ENCODE data around the gene FITM1.

GRCh38 chr14:24179294-24179960 lies 49.0 kb downstream of the FITM1 start:
- no peak for TF ChIP-seq REST (IDR thresholded peaks at IDR 0.05; ENCODE audit: unreplicated experiment)
- TF ChIP-seq CTCF (conservative IDR thresholded peaks at IDR 0.05; ENCODE audit: low read depth in 2 of 2), result no peak
- no peak for TF ChIP-seq JUNB (IDR thresholded peaks at IDR 0.05; ENCODE audit: unreplicated experiment)
- no peak for TF ChIP-seq EZH2 (IDR thresholded peaks at IDR 0.05; ENCODE audit: low read depth, unreplicated experiment)
